GM19328 (cell line): ENCODE data around the gene NFATC2.

Experiments
- ATAC-seq: cut with Tn5 transposase; IDR thresholded peaks from one replicate; pipeline ENCODE4 v1.9.1; 2021; ENCODE audit warnings: mild to moderate bottlenecking, moderate library complexity; ENCODE audit not compliant: unreplicated experiment

The NFATC2 gene

DNA sequence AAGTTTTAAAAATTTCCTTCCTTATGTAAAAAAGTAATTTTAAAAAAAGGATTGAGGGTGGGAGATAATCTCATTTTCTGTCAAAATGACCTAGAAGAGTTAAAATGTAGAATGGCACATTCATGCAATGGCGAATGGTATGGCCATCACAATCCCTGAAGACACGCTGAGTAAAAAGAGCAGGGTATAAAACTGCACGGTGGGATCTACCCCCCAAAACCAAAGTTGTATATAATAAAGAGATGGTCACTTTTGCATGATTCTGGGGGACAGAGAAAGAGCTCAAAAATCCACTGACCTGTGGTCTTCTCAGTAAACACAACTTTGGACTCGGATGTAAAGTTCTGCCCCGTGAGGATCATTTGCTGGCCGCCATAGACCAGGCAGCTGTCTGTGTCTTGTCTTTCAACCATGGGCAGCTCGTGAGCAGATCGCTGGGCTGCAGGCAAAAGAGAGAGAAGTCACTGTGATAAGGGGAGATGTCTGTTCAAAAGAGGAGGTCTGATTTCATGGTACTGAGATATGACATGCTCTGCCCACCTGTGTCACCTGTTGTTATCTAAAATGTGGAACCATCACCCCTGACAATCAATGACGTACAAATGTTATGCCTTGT lies 88.2 kb downstream of the NFATC2 start:
- ATAC-seq: no peak

- ATAC-seq: no peak
These were observed 89.7 kb downstream of the NFATC2 start for GRCh38 chr20:51452734-51453365.

GRCh38 chr20:51452091-51452613 lies 90.4 kb downstream of the NFATC2 start:
- no peak for ATAC-seq

DNA sequence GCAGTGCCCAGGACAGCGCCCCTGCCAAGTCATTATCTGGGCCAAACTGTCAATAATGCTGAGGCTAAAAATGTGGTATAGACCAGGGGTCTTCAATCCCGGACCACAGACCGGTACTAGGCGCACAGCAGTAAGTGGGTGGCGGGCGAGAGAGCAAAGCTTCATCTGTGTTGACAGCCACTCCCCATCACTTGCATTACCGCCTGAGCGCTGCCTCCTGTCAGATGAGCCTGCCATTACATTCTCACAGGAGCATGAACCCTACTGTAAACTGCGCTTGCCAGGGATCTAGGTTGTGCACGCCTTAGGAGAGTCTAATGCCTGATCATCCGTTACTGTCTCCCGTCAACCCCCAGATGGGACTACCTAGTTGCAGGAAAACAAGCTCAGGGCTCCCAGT lies 91.0 kb downstream of the NFATC2 start:
- no peak for ATAC-seq

DNA sequence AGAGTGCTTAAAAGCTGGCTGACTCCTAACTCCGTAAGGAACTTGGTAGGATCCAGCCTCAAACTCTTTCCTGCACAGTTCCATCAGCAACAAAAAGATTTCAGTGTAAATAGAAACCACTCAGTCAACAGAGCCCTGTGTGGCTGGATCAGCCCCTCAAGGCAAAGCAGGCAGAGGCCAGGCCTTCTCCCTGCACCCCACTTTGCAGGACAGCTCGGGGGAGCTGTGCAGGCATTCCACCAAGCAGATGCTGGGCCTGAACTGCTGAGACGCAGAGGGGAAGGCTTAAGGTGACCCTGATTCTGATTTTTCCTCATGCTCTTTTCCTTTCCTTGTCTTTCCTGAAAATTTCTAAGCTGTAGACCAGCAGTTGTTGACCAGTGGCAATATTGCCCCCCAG lies 91.5 kb downstream of the NFATC2 start:
- ATAC-seq: no peak

GRCh38 chr20:51450221-51450712 lies 92.3 kb downstream of the NFATC2 start:
- no peak for ATAC-seq

DNA sequence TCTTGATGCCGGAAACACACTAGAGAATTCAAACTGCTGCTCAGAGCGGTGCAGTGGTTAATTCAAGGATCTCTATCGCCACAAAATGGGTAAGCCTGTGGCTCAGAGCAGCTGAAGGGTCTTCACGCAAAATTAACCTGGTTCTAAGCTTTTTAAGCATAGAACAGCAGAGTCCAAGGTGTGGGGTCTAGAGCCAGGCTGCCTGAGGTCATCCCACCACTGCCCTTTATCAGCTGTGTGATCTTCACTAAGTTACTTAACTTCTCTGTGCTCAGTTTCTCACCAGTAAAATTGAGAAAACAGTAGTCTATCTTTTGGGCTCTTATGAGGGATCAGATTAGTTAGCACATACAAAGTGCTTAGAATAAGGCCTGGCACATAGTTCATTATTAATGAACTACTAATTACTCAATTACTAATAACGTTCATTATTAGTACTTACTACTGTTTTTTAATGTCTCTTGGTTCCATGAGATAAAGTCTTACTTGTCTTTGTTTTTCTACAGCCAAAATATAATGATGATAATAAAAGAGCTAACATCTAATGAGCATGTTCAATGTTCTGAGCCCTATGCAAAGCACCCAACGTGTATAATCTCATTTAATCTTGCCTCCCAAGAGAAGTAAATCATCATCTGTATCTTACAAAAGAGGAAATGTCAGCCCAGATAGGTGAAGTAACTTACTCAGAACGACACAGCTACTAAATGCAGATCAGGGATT lies 92.9 kb downstream of the NFATC2 start:
- no peak for ATAC-seq

DNA sequence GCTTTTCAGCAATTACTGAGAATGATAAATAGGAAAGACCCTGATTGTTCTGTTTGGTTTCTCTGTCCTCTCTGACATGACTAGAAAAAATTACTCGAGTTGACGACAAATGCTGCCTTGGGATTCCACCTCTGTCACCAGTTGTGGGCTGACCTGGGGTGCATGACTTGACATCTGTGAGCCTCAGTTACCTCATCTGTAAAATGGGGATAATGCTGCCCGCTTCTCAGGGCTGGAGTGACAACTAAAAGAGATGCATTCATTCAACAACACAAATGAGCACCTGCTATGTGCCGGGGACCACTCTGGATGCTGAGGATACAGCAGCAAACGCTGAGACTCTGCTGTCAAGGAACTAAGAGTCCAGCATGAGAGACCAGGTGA lies 94.8 kb downstream of the NFATC2 start:
- ATAC-seq: no peak

DNA sequence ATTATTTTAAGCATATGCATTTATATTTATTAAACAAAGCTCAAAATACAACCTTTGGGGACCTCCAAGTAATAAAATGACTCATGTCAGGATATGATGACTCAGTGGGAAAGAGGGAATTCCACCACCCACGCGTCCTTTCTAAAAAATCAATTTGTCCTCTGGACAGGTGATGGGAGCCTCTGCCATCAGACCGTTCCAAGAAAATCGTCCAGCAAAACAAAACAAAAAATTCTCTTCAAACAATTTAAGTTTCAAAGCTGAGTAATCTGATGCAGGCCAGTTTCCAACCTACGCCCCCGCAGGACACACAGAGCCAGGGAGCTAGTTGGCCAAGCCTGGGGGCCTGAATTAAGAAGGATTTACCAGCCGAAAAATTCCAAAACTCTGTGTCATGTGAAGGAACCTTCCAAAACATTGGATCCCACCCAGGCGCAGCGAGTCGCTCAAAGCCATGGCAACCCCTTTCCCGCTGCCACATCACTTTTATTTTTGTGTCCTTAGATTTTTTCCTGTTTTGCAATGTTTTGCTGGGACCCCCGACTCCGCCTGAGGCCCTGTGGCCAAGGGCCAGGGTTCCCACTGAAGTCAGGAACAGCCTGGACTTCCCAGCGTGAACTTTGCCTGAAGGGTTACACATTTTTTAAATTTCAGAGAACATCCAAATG lies 95.3 kb downstream of the NFATC2 start:
- ATAC-seq: no peak

- no peak for ATAC-seq
These were observed 95.9 kb downstream of the NFATC2 start for GRCh38 chr20:51446656-51447055.

- no peak for ATAC-seq
These were observed 96.3 kb downstream of the NFATC2 start for GRCh38 chr20:51446230-51446629.

- ATAC-seq: no peak
These were observed 96.9 kb downstream of the NFATC2 start for GRCh38 chr20:51445591-51445990.

DNA sequence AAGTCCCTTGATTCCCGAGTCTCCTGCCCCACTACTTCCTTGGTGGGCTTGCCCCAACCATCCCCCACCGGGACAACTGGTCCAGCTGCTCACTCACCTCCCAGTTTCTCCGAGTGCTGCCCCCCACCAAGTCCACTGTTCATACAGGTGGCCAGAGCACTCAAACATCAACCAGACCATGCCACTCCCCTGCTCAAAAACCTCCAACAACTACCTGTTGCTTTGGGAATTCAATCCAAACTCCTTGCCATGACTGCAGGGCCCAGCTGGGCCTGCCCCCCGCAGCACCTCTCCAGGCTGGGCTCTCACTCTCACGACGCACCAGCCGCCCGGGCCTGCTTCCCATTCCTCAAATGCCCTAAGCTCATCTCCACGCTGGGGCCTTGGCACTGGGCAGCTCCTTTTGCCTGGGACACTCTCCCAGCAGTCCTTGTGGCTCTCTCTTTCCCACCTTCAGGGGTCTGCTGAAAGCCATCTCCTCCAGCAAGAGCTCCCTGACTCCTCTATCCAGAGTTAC lies 97.5 kb downstream of the NFATC2 start:
- ATAC-seq: no peak

DNA sequence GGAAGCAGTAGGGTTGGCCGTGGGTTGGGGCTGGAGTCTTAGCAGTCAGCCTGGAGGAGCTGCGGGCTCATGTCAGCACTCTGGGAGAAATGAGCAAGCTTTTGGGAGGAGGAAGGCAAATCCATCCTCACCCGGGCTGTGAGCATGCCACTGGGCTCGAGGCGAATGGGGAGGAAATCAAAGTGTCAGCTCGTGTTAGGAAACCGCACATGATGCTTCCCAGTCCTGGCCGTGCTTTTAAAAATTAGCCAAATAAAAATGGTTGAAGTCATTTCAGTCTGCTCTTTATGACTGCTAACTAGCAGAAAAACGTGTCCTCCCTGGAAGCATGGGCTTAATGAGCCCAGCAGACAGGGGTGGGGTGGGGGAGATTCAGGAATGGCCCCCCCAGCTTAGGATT lies 98.1 kb downstream of the NFATC2 start:
- no peak for ATAC-seq

DNA sequence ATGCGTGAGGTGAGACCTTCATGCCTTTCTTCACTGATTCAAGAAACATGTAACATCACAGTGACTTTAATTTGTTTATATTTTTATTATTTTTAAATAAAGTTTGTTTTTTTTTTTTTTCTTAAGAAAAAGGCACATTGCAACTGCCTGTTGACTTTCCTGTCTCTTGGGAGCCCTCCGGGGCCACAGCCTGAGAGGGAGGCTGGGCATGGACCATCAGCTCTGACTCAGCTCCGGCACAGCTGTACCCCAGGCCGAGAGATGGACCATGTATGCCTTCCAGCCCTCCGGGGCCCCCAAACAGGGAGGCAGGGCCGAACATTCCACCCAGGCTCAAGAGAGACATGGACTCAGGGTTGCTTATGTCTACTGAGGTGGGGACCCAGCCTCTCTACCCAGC lies 99.9 kb downstream of the NFATC2 start:
- no peak for ATAC-seq

DNA sequence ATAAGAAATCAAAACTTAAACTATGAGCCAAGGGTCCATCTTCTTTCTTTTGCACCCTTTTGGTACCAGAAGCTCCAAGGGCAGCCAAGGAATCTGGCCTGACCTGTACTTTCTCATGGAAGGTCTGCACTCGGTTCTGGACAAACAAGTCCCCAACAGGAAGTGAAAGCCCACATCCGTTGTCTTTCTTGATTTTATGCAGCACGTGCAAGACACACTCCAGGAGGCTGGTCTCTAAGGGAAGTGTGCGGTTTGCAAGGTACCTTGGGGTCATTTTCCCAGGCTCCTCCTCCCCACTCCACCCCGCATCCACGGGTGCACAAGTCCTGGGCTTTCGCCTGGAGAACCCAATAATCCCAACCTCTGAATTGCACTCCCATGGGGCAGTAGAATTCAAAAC lies 101.9 kb downstream of the NFATC2 start:
- no peak for ATAC-seq

GRCh38 chr20:51439160-51439689 lies 103.3 kb downstream of the NFATC2 start:
- no peak for ATAC-seq

GRCh38 chr20:51438136-51438535 lies 104.4 kb downstream of the NFATC2 start:
- no peak for ATAC-seq

DNA sequence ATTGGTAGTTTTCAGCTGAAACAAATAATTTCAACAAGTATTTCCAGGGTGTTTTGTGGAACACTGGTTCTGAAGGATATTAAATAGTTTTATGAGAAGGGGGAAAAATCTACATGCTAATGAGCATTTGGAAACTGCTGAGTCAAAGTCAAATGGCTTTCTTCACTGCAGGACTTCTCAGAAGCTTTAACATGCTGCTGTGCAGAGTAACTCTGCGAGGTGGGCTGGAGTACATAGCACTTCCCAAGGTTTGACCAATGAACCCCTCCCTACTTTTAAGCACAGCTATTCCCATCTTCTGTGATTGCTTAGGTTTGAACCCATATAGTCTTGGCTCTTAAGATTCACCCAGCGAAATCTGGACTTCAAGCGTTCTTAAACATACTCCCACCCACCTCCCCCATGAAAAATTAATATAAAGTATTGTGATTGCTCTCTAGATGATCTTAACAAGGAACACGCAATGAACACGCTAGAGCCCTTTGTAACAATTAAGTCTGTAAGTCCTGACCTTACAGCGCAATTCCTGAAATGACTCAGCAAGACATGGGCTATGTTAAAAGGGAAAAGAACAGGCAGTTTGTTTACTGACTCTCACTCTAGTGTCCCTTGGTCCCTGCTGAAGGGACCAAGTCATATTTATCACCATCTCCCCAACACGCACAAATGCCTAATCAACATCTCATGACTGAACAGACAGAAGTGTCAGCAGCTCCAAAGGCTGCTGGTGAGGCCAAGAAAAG lies 105.2 kb downstream of the NFATC2 start:
- ATAC-seq: no peak

DNA sequence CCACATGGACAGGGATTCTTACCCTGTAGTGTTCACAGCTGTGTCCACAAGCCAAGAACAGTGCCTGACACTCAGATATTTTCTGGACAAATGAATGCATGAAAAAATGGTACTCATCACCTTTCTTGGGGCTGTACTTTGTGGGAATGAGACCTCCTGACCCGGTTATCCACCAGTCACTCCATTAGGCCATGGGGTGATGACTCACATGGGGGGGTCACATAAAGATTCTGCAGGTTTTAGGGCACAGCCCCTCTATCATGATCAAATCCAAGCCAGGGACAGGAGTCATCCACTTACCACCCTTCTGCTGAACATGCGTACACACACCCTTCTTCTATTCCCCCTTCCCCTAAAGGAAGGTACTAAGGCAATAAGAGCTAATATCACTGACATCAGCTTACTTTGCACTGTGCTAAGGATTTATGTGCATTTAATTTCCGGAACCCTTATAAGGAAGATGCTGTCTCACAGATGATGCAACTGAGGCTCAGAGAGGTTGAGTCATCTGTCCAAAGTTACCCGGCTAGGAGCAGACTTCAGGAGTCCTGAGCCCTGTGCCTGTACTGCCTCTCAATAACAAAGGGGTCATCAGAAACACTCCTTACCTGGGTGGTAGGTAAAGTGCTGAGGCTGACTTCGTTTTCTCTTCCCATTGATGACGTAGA lies 107.8 kb downstream of the NFATC2 start:
- ATAC-seq: no peak
